Ascending aorta (tissue), 2 donors: ENCODE measurements around the gene CACNA1G. TPM values are rescaled to one million over a fixed set of nuclear protein-coding genes. Genes with fewer than 3 reads are reported as not detected.

Source experiments
- DNase-seq, 2 donors: peaks; one replicate each; pipeline ENCODE4 v3.0.0-alpha.2; 2019; ENCODE audit warnings: low spot score in 2 of 2
- H3K27ac ChIP-seq, 2 donors: fragments of 200-600 bp; sonication (generic); one replicate each; pipeline ENCODE4 v1.5.1; 2016 to 2017; ENCODE audit warnings: mild to moderate bottlenecking in 1 of 2
- H3K27me3 ChIP-seq: fragments of 200-600 bp; sonication (generic); one replicate; pipeline ENCODE4 v1.5.1; 2017
- H3K36me3 ChIP-seq, 2 donors: fragments of 200-600 bp; sonication (generic); one replicate each; pipeline ENCODE4 v1.5.1; 2016
- H3K4me1 ChIP-seq, 2 donors: fragments of 200-600 bp; sonication (generic); one replicate each; pipeline ENCODE4 v1.5.1; 2016 to 2017; ENCODE audit warnings: mild to moderate bottlenecking in 1 of 2
- H3K4me3 ChIP-seq, 2 donors: fragments of 200-600 bp; sonication (generic); one replicate each; pipeline ENCODE4 v1.5.1; 2016 to 2017; ENCODE audit warnings: mild to moderate bottlenecking in 1 of 2
- H3K9me3 ChIP-seq, 2 donors: fragments of 200-600 bp; sonication (generic); one replicate each; pipeline ENCODE4 v1.5.1; 2016
- CTCF ChIP-seq, 3 experiments: fragments of 200-600 bp in 2 of 3; fragments of 450-650 bp in 1 of 3; sonication (generic) in 2 of 3; IDR thresholded peaks; one replicate each; pipeline ENCODE4 v1.5.1; 2016 to 2019; ENCODE audit warnings: antibody characterized with exemption in 3 of 3, mild to moderate bottlenecking in 1 of 3, moderate library complexity in 1 of 3
- intact Hi-C: fragments of 100-400 bp; cut with DNase I; formaldehyde crosslinking; loops from one replicate; pipeline ENCODE4 v1.15.1; 2023
- total RNA-seq: library from RNA; depleted of rRNA; stranded (reverse); fragments of >200 nt; gene quantifications from one replicate; pipeline ENCODE4 v1.1.0, GENCODE V29; 2016

Gene CACNA1G
- total RNA-seq, 1 donor from 2014 or later: 1.2 TPM

- Histone ChIP-seq H3K27ac (no peak overlapping the region), H3K4me1 (peaks cover 0 to 3% of the 10 kb centered on the region in 2 donors), H3K4me3 (no peak overlapping the region), H3K36me3 (no peaks in the 10 kb centered on the region), H3K27me3 (no peaks in the 10 kb centered on the region), H3K9me3 (no peaks in the 10 kb centered on the region)
- DNase-seq: no peak
- TF ChIP-seq CTCF (IDR thresholded peaks at IDR 0.05): no peak
- intact Hi-C loops: no loop called here
These were observed 39.1 kb downstream of the CACNA1G start for GRCh38 chr17:50599606-50600005.

- intact Hi-C loops: no loop called here
- Histone ChIP-seq H3K36me3 (no peaks in the 10 kb centered on the region), H3K27me3 (no peaks in the 10 kb centered on the region), H3K9me3 (no peaks in the 10 kb centered on the region), H3K4me3 (no peak overlapping the region), H3K4me1 (peaks cover 0 to 7% of the 10 kb centered on the region in 2 donors), H3K27ac (no peak overlapping the region)
- no peak for TF ChIP-seq CTCF (IDR thresholded peaks at IDR 0.05)
- no peak for DNase-seq
These were observed 41.4 kb downstream of the CACNA1G start for GRCh38 chr17:50601823-50602375.

- no peak for DNase-seq
- Histone ChIP-seq H3K9me3 (no peaks in the 10 kb centered on the region), H3K27ac (no peak overlapping the region), H3K36me3 (no peaks in the 10 kb centered on the region), H3K4me1 (peaks cover 0 to 7% of the 10 kb centered on the region in 2 donors), H3K4me3 (no peak overlapping the region), H3K27me3 (no peaks in the 10 kb centered on the region)
- intact Hi-C loops: no loop called here
- no peak for TF ChIP-seq CTCF (IDR thresholded peaks at IDR 0.05)
These were observed 42.3 kb downstream of the CACNA1G start for GRCh38 chr17:50602836-50603235.

- Histone ChIP-seq H3K4me3 (no peak overlapping the region), H3K27me3 (no peaks in the 10 kb centered on the region), H3K9me3 (no peaks in the 10 kb centered on the region), H3K4me1 (peaks cover 0 to 7% of the 10 kb centered on the region in 2 donors), H3K36me3 (no peaks in the 10 kb centered on the region), H3K27ac (no peak overlapping the region)
- TF ChIP-seq CTCF (IDR thresholded peaks at IDR 0.05): no peak
- intact Hi-C loops: no loop called here
- DNase-seq: no peak
These were observed 42.8 kb downstream of the CACNA1G start for GRCh38 chr17:50603340-50603739.

GRCh38 chr17:50604513-50604912 lies 44.0 kb downstream of the CACNA1G start:
- H3K4me3 ChIP-seq: no peak overlapping the region
- no peaks in the 10 kb centered on the region for H3K27me3 ChIP-seq
- H3K9me3 ChIP-seq: no peaks in the 10 kb centered on the region
- peaks cover 0 to 7% of the 10 kb centered on the region in 2 donors for H3K4me1 ChIP-seq
- intact Hi-C loops: no loop called here
- no peak for TF ChIP-seq CTCF (IDR thresholded peaks at IDR 0.05)
- H3K36me3 ChIP-seq: no peaks in the 10 kb centered on the region
- no peak overlapping the region for H3K27ac ChIP-seq
- no peak for DNase-seq

GRCh38 chr17:50605429-50605828 lies 44.9 kb downstream of the CACNA1G start:
- TF ChIP-seq CTCF (IDR thresholded peaks at IDR 0.05): no peak
- Histone ChIP-seq H3K4me3 (no peak overlapping the region), H3K4me1 (peaks cover 0 to 7% of the 10 kb centered on the region in 2 donors), H3K27ac (no peak overlapping the region), H3K36me3 (no peaks in the 10 kb centered on the region), H3K27me3 (no peaks in the 10 kb centered on the region), H3K9me3 (no peaks in the 10 kb centered on the region)
- DNase-seq: no peak
- intact Hi-C loops: no loop called here
